Uterus (tissue), 2 donors: Measurements from ENCODE around the gene IL1RAPL2.

Source experiments
- POLR2A ChIP-seq, 2 donors: fragments of 450-650 bp; IDR thresholded peaks; one replicate each; pipeline ENCODE4 v1.6.1; 2016; ENCODE audit warnings: antibody characterized with exemption in 2 of 2, mild to moderate bottlenecking in 1 of 2, moderate library complexity in 1 of 2
- TF ChIP-seq, protein P1 (sequence below), 4 experiments: fragments of 200-600 bp in 2 of 4; fragments of 450-650 bp in 2 of 4; sonication (generic) in 2 of 4; IDR thresholded peaks; one replicate each; pipeline ENCODE4 v1.5.1; 2016 to 2019; ENCODE audit warnings: antibody characterized with exemption in 4 of 4, mild to moderate bottlenecking in 2 of 4, moderate library complexity in 1 of 4

DNA sequence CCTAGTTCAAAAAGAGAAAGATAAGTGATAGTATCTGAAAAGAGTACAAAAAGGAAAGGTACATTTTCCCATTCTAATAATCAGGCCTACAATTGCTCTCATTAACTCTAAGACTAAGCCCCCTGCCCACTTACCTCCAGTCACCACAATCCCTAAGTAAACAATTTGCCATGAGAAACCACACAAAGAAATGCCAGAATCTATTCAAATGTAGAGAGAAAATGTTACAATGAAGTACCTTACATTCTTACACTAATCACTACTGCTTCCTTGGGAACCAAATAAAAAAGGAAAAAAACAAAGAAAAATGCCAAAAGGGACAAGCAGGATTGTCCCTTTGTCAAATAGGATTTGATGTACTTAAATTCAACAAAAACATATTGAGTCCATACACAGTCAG, 1068.2 kb downstream of the IL1RAPL2 start:
- no peak for TF ChIP-seq POLR2A (IDR thresholded peaks at IDR 0.05)
- TF ChIP-seq, protein P1, sequence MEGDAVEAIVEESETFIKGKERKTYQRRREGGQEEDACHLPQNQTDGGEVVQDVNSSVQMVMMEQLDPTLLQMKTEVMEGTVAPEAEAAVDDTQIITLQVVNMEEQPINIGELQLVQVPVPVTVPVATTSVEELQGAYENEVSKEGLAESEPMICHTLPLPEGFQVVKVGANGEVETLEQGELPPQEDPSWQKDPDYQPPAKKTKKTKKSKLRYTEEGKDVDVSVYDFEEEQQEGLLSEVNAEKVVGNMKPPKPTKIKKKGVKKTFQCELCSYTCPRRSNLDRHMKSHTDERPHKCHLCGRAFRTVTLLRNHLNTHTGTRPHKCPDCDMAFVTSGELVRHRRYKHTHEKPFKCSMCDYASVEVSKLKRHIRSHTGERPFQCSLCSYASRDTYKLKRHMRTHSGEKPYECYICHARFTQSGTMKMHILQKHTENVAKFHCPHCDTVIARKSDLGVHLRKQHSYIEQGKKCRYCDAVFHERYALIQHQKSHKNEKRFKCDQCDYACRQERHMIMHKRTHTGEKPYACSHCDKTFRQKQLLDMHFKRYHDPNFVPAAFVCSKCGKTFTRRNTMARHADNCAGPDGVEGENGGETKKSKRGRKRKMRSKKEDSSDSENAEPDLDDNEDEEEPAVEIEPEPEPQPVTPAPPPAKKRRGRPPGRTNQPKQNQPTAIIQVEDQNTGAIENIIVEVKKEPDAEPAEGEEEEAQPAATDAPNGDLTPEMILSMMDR (IDR thresholded peaks at IDR 0.05), result no peak
